Posterior cingulate gyrus (tissue), 11 donors: Measurements from ENCODE around the gene LRRC4C.
"Not testable (repeated sequence)": the region's sequence is repeated elsewhere in the genome, so short reads cannot be mapped to it uniquely, and the experiment has no call there.

Experiments
- DNase-seq, 10 donors: peaks; one replicate each; pipeline versions ENCODE4 v3.0.0 to v3.0.0-alpha.2; 2020 to 2021; ENCODE audit warnings: mixed read lengths in 3 of 10
- intact Hi-C: fragments of 100-400 bp; cut with DNase I; formaldehyde crosslinking; loops from one replicate; pipeline ENCODE4 v1.15.1; 2023

The LRRC4C gene

GRCh38 chr11:40958707-40959106, 500.7 kb downstream of the LRRC4C start:
- intact Hi-C loops, result no loop called here

DNA sequence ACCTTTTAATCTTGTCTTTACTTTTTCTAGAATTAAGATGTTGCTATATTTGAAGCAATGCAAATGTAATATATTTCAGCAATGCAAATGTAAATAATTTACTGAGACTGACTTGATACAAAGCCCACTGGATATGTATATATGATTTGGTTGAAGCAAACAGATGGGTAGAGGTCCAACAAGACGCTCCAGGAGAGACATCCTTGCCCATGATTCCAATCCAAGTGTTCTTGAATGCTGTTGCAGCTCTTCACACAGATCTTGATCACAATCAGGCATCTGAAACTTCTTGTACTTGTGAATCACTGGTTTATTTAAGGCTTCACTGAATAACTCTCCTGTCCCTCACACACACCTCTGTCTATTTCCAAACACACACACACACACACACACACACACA, 507.0 kb downstream of the LRRC4C start:
- no peak for DNase-seq
- intact Hi-C loops, result no loop called here

More at GRCh38 chr11:40958707-40959106, 500.7 kb downstream of the LRRC4C start:
- DNase-seq, result no peak

GRCh38 chr11:40938002-40938401, 521.5 kb downstream of the LRRC4C start:
- DNase-seq, result no peak
- intact Hi-C loops, result no loop called here

DNA sequence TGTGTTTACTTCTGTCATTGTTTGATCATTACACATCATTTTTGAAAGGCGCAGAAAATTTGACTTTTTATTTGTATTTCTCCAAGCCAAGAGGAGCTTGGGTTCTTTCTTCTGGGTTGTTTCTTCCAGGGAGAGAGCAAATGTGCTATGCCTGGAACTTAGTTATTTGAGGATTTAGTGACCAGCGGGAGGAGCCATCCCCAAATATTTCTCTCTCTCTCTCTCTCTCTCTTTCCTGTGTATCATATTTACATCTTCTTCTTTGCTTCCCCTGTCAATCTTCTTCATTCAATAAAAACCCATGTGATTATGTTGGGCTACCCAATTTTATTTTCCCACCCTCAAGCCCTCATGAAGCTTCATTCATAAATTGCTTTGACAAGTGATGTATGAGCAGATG, 534.5 kb downstream of the LRRC4C start:
- DNase-seq, result no peak

GRCh38 chr11:40921246-40921645, 538.2 kb downstream of the LRRC4C start:
- no peak for DNase-seq
- intact Hi-C loops, result no loop called here

More for the DNA sequence above, 534.5 kb downstream of the LRRC4C start:
- intact Hi-C loops, result no loop called here

- intact Hi-C loops, result loop anchor here (10.0 kb wide), 1 partner anchor 64 kb away; no protein-coding TSS in a partner anchor
- peak in 3 of 10 donors; percentile 8 to 55 (median 44) for DNase-seq
Observed at GRCh38 chr11:40910774-40911173, 548.7 kb downstream of the LRRC4C start.

DNA sequence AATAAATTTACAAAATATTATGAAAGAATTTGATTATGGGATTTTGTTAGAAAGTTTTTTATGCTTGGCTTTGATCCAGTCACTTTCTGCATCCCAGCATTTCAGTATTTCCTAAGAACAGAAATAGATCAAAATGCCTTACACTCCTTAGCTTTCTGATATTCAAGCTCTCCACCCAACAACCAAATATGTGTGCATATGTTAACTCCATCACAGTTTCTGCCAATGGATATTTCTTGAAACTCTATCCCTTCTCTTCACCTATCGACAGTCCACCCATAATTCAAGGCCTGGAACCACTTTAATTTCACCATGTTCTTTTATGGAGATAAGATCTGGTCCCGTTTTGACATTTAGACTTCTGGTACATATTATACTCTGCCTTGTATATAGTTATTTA, 565.0 kb downstream of the LRRC4C start:
- intact Hi-C loops, result no loop called here
- no peak for DNase-seq

DNA sequence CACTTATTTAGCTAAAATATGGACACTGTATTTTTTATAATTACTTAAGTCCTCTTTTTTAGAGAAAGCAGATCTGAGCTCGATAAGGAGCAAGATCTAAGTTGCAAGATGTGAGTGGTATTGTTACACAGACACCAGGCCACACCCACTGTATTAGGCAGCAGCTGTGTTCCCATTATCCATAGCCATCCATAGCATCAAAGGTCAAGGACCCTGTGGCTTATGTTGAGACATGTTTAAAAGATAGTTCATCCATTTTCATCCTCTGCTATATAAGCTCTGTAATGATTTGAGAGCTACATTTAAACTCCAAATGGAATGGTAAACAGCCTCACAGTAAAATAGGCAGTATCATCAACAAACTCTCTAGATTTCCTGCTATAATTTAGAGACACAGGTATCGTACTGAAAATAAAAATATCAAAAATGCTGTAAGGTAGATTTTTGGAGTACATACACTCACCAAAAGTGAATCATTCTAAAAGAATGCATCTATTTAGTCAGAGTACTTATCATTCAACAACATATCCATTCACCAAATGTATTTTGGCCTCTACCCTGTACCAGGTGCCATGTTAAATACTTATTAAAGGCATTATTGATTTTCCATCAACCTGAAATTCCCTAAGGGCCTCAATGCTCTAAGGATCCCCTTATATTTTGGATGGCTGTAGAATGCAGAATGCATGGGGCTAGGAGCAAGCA, 574.0 kb downstream of the LRRC4C start:
- intact Hi-C loops, result no loop called here
- DNase-seq, result no peak

- DNase-seq, result no peak
Observed at GRCh38 chr11:40882301-40882700, 577.2 kb downstream of the LRRC4C start.

GRCh38 chr11:40879911-40880310, 579.5 kb downstream of the LRRC4C start:
- intact Hi-C loops, result no loop called here
- peak in 1 of 10 donors; percentile 58 for DNase-seq

More at GRCh38 chr11:40882301-40882700, 577.2 kb downstream of the LRRC4C start:
- intact Hi-C loops, result no loop called here

DNA sequence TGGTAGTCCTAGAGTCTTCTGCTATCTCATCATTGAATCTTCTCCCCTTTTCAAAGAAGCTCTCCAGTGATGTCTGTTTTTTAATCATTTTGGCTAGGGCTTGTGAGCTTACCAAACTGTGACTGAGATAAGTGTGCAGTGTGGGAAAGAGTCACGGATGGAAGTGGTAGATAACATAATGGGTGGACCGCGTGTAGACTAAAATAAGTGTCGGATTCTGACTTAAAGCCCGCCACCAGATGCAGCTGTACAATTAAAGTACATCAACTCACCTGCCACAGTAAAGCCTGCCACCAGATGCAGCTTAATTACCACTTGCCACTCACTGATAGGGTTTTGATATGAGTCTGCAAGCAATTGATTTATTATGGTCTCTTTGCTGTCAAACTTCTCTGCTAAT, 581.5 kb downstream of the LRRC4C start:
- DNase-seq, result no peak
- intact Hi-C loops, result no loop called here

- intact Hi-C loops, result no loop called here
- DNase-seq, result no peak
Observed at GRCh38 chr11:40877256-40877655, 582.2 kb downstream of the LRRC4C start.

DNA sequence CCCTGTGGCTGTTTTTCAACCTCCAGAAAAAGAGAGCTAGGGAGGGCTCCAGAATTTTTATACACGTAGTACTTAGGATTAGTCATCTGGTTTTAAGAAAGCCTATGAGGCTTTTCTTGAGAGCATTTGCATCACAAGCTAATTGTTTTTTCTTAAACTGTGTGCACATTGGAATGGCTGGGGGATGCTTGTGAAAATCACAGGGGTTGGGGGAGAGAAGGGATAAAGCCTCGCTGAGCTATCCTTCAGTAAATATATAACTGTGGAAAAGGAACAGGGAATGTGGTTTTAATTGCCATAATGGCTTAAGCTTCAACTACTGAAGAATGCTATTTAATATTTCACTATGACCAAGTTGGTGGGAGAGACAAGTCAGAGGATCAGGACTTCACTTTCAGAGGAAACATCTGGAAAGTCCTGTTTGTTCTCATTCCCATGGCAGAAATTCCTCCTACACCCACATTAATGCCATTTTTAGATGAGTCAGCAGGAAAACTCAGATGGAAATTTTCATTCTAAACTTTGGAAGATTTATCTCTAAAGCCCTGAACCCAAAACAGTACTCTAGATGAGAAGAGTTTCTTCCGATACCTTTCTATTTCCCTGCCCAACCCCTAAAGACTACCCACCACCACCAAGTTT, 591.3 kb downstream of the LRRC4C start:
- DNase-seq, result no peak
- intact Hi-C loops, result no loop called here

DNA sequence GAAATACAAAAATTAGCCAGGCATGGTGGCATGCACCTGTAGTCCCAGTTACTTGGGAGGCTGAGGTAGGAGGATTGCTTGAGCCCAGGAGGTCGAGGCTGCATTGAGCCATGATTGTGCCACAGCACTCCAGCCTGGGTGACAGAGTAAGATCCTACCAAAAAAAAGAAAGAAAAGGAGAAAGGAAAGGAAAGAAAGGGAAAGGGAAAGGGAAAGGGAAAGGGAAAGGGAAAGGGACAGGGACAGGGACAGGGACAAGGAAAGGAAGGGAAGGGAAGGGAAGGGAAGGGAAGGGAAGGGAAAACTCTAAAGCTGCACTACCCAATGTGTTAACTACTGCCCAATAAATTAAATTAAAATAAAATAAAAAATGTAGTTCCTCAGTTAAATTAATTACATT, 601.7 kb downstream of the LRRC4C start:
- intact Hi-C loops, DNase-seq: not testable (repeated sequence)

DNA sequence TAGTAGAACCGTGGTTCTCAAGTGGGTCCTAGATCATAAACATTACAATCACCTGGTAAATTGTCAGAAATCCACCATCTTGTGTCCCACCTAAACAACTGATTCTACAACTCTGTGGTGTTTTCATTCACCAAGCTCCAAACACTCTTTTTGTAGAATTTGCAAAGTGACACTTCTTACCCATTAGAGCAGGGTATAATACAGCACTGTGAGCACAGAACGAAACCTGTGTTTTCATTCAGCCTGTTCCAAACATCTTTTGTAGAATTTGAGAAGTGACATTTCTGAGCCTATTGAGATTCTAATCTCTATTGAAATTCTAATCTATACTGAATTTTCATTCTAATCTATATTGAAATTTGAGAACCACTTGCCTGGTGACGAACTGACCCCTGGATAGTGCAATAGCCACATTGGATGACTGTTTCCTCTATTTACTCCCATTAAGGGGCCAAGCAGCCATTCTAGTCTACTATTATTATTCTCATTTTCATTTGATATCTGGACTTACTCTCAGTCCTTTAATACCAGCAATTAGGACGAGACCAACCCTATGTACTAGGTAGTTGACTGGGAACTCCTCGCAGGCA, 616.6 kb downstream of the LRRC4C start:
- intact Hi-C loops, result no loop called here
- no peak for DNase-seq

- DNase-seq, result no peak
- intact Hi-C loops, result no loop called here
Observed at GRCh38 chr11:40841231-40841630, 618.2 kb downstream of the LRRC4C start.

DNA sequence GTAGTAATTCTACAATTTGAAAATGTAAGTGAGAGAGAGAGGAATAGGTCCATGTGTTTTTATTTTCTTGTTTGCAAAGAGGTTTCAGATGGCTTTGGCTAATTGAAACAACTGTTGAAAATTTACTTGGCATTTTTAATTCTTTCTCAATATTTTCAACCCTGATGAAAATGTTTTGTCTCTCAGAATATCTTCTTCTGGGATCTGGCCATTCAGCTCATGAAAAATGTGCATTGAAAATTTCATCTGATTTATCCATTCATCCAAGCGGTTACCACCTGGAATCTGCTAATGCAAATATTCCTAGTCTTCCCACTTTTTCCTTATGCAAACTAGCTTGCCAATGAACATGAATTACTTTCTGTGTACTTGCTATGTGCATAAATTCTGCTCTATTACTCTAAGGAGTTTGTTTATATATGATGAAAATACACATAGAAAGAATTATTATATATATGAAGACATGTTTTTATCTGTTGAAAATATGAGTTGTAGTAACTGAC, 621.2 kb downstream of the LRRC4C start:
- DNase-seq, result no peak
- intact Hi-C loops, result no loop called here

DNA sequence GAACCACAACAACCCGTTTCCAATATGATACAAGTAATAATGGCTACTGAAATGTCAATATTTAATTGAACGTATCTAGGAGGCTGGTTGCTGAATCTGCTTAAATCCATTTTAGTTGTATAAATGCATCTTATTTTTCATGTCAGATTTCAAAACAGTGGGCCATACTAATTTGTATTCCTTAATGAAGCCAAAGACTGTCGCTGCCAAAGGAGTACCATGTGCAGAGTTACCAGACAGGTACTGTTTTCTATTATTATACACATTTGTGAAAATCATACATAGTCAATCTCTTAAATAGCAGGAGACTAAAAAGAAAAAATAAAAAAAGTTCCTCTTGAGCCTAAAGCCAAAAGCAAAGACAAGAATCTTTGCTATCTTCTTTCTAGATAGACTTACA, 632.3 kb downstream of the LRRC4C start:
- intact Hi-C loops, result no loop called here
- no peak for DNase-seq

GRCh38 chr11:40826601-40827000, 632.9 kb downstream of the LRRC4C start:
- intact Hi-C loops, result no loop called here
- DNase-seq, result no peak

GRCh38 chr11:40825201-40825834, 634.1 kb downstream of the LRRC4C start:
- DNase-seq, result no peak
- intact Hi-C loops, result no loop called here

- no peak for DNase-seq
- intact Hi-C loops, result no loop called here
Observed at GRCh38 chr11:40819230-40819629, 640.2 kb downstream of the LRRC4C start.
